ENCODE results near the gene POU3F3. TPM values are rescaled to one million over a fixed set of nuclear protein-coding genes. Genes with fewer than 3 reads are reported as not detected.

The POU3F3 gene
- polyA plus RNA-seq, 3 donors, result not detected

DNA sequence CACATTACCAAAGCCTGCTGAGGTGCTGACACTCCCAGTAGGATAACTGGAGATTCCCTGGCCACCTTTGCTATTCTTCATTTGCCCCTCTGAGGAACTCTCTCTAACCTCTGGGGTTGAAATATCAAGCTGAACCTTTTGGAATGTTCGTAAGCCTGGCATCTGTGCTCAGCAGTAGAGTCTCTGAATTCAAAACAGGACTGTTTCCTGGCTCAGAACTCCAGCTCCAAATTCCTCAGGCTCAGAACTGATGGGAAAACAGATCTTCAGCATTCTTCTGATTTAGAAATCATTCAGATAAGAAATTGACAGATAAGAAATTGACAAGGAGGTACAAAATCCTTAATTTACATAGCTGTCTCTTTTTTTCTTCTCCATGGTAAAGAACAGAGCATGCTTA is 22.2 kb upstream of the POU3F3 start:
- no peaks in the 10 kb centered on the region for H3K36me3 Mint-ChIP-seq
- 83% methylated on average over 1 of the region's 1 CpG for WGBS (ENCODE audit: insufficient coverage)
- Histone ChIP-seq H3K9ac (ENCODE audit: insufficient read depth, low read length, poor library complexity, severe bottlenecking) (no peak overlapping the region), H3K36me3 (replicated peaks in 1 of 2; ENCODE audit: control insufficient read depth in 1 of 2, insufficient read depth in 2 of 2, low read length in 2 of 2) (no peaks in the 10 kb centered on the region), H3K9me3 (replicated peaks in 1 of 2; ENCODE audit: control insufficient read depth in 1 of 2, insufficient read depth in 1 of 2, low read length in 2 of 2) (no peaks in the 10 kb centered on the region), H3K27ac (ENCODE audit: low read depth in 1 of 2, low read length in 2 of 2) (no peak overlapping the region), H3K27me3 (ENCODE audit: control insufficient read depth in 2 of 2, insufficient read depth in 2 of 2, low read length in 2 of 2) (peaks cover 2 to 3% of the 10 kb centered on the region in 2 donors), H2AFZ (ENCODE audit: insufficient read depth, low read depth, low read length, poor library complexity, severe bottlenecking) (no peak overlapping the region), H3K4me2 (replicated peaks; ENCODE audit: extremely low read depth, low read length, poor library complexity, severe bottlenecking) (no peak overlapping the region), H3K4me3 (replicated peaks in 1 of 3; ENCODE audit: low read depth in 2 of 3, low read length in 3 of 3) (no peak overlapping the region), H4K20me1 (ENCODE audit: insufficient read depth, low read length) (no peaks in the 10 kb centered on the region), H3K79me2 (ENCODE audit: insufficient read depth, low read length) (no peaks in the 10 kb centered on the region), H3K4me1 (ENCODE audit: control insufficient read depth in 1 of 2, insufficient read depth in 2 of 2, low read length in 2 of 2) (no peaks in the 10 kb centered on the region)
- peaks cover 8 to 12% (median 11%) of the 10 kb centered on the region in 3 donors for H3K27me3 Mint-ChIP-seq (ENCODE audit: low read depth in 3 of 3)
- peaks cover 0 to 2% (median 0%) of the 10 kb centered on the region in 7 donors for H3K9me3 Mint-ChIP-seq
- H3K4me1 Mint-ChIP-seq, result no peaks in the 10 kb centered on the region
- TF ChIP-seq, protein P1, sequence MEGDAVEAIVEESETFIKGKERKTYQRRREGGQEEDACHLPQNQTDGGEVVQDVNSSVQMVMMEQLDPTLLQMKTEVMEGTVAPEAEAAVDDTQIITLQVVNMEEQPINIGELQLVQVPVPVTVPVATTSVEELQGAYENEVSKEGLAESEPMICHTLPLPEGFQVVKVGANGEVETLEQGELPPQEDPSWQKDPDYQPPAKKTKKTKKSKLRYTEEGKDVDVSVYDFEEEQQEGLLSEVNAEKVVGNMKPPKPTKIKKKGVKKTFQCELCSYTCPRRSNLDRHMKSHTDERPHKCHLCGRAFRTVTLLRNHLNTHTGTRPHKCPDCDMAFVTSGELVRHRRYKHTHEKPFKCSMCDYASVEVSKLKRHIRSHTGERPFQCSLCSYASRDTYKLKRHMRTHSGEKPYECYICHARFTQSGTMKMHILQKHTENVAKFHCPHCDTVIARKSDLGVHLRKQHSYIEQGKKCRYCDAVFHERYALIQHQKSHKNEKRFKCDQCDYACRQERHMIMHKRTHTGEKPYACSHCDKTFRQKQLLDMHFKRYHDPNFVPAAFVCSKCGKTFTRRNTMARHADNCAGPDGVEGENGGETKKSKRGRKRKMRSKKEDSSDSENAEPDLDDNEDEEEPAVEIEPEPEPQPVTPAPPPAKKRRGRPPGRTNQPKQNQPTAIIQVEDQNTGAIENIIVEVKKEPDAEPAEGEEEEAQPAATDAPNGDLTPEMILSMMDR (IDR thresholded peaks at IDR 0.05), result no peak
- no peak overlapping the region for H3K27ac Mint-ChIP-seq
- intact Hi-C loops (cut with micrococcal nuclease), result no loop called here
- no peak for DNase-seq
- H3K4me3 Mint-ChIP-seq, result no peak overlapping the region

- Mint-ChIP-seq H3K27me3 (ENCODE audit: low read depth in 3 of 3) (peaks cover 14 to 20% (median 18%) of the 10 kb centered on the region in 3 donors), H3K27ac (no peak overlapping the region), H3K36me3 (no peaks in the 10 kb centered on the region), H3K9me3 (peaks cover 0 to 2% (median 0%) of the 10 kb centered on the region in 7 donors), H3K4me3 (no peak overlapping the region), H3K4me1 (no peaks in the 10 kb centered on the region)
- no peaks in the 10 kb centered on the region for H3K9me3 ChIP-seq (replicated peaks in 1 of 2; ENCODE audit: control insufficient read depth in 1 of 2, insufficient read depth in 1 of 2, low read length in 2 of 2)
- no peaks in the 10 kb centered on the region for H3K79me2 ChIP-seq (ENCODE audit: insufficient read depth, low read length)
- H3K4me1 ChIP-seq (ENCODE audit: control insufficient read depth in 1 of 2, insufficient read depth in 2 of 2, low read length in 2 of 2), result no peaks in the 10 kb centered on the region
- TF ChIP-seq, protein P1 (IDR thresholded peaks at IDR 0.05), result no peak
- no peak overlapping the region for H2AFZ ChIP-seq (ENCODE audit: insufficient read depth, low read depth, low read length, poor library complexity, severe bottlenecking)
- intact Hi-C loops (cut with micrococcal nuclease), result no loop called here
- no peak overlapping the region for H3K4me3 ChIP-seq (replicated peaks in 1 of 3; ENCODE audit: low read depth in 2 of 3, low read length in 3 of 3)
- WGBS (ENCODE audit: insufficient coverage), result 98% methylated on average over 14 of the region's 17 CpGs
- no peak overlapping the region for H3K4me2 ChIP-seq (replicated peaks; ENCODE audit: extremely low read depth, low read length, poor library complexity, severe bottlenecking)
- peaks cover 5 to 15% of the 10 kb centered on the region in 2 donors for H3K27me3 ChIP-seq (ENCODE audit: control insufficient read depth in 2 of 2, insufficient read depth in 2 of 2, low read length in 2 of 2)
- no peak overlapping the region for H3K9ac ChIP-seq (ENCODE audit: insufficient read depth, low read length, poor library complexity, severe bottlenecking)
- no peaks in the 10 kb centered on the region for H4K20me1 ChIP-seq (ENCODE audit: insufficient read depth, low read length)
- no peak for DNase-seq
- H3K36me3 ChIP-seq (replicated peaks in 1 of 2; ENCODE audit: control insufficient read depth in 1 of 2, insufficient read depth in 2 of 2, low read length in 2 of 2), result no peaks in the 10 kb centered on the region
- no peak overlapping the region for H3K27ac ChIP-seq (ENCODE audit: low read depth in 1 of 2, low read length in 2 of 2)
These were observed 19.3 kb upstream of the POU3F3 start for GRCh38 chr2:104834431-104835153.
